ENCODE measurements around the gene LASP1. TPM values are rescaled to one million over a fixed set of nuclear protein-coding genes. Genes with fewer than 3 reads are reported as not detected.

LASP1 gene
- total RNA-seq, 2 donors from 2014 or later = 87.2 to 219 TPM

- no peak for ATAC-seq (ENCODE audit: insufficient number of reproducible peaks, low FRiP score, low read depth)
- peaks cover 13 to 41% of the 10 kb centered on the region in 2 donors for H3K4me1 ChIP-seq (ENCODE audit: control insufficient read depth in 1 of 2, low read depth in 2 of 2)
Measured at GRCh38 chr17:38916771-38917170, 46.9 kb downstream of the LASP1 start.

GRCh38 chr17:38917259-38917658, 47.4 kb downstream of the LASP1 start:
- H3K4me1 ChIP-seq (ENCODE audit: control insufficient read depth in 1 of 2, low read depth in 2 of 2) = peaks cover 9 to 41% of the 10 kb centered on the region in 2 donors

More at GRCh38 chr17:38916771-38917170, 46.9 kb downstream of the LASP1 start:
- Histone ChIP-seq H3K9me3 (no peaks in the 10 kb centered on the region), H3K27ac (no peak overlapping the region), H3K36me3 (peaks cover 47% of the 10 kb centered on the region), H3K27me3 (replicated peaks; ENCODE audit: insufficient read depth) (no peaks in the 10 kb centered on the region), H3K4me3 (no peak overlapping the region)
- no peak for TF ChIP-seq CTCF (IDR thresholded peaks at IDR 0.05)
- DNase-seq (ENCODE audit: low spot score) = no peak

GRCh38 chr17:38918129-38918913, 48.5 kb downstream of the LASP1 start:
- H3K27ac ChIP-seq = peak overlapping the region in 1 of 2 donors; percentile 83
- H3K4me3 ChIP-seq = no peak overlapping the region
- peaks cover 5 to 43% of the 10 kb centered on the region in 2 donors for H3K4me1 ChIP-seq (ENCODE audit: control insufficient read depth in 1 of 2, low read depth in 2 of 2)
- no peak for DNase-seq (ENCODE audit: low spot score)
- H3K9me3 ChIP-seq = no peaks in the 10 kb centered on the region
- ATAC-seq (ENCODE audit: insufficient number of reproducible peaks, low FRiP score, low read depth) = no peak
- no peaks in the 10 kb centered on the region for H3K27me3 ChIP-seq (replicated peaks; ENCODE audit: insufficient read depth)
- TF ChIP-seq CTCF (IDR thresholded peaks at IDR 0.05) = no peak
- H3K36me3 ChIP-seq = peaks cover 47% of the 10 kb centered on the region

More at GRCh38 chr17:38917259-38917658, 47.4 kb downstream of the LASP1 start:
- DNase-seq (ENCODE audit: low spot score) (no peak), ATAC-seq (ENCODE audit: insufficient number of reproducible peaks, low FRiP score, low read depth) (no peak)
- TF ChIP-seq CTCF (IDR thresholded peaks at IDR 0.05) = no peak
- Histone ChIP-seq H3K36me3 (peaks cover 47% of the 10 kb centered on the region), H3K4me3 (no peak overlapping the region), H3K27me3 (replicated peaks; ENCODE audit: insufficient read depth) (no peaks in the 10 kb centered on the region), H3K9me3 (no peaks in the 10 kb centered on the region), H3K27ac (no peak overlapping the region)

GRCh38 chr17:38918916-38919315, 49.1 kb downstream of the LASP1 start:
- DNase-seq (ENCODE audit: low spot score) (no peak), ATAC-seq (ENCODE audit: insufficient number of reproducible peaks, low FRiP score, low read depth) (no peak)
- H3K9me3 ChIP-seq = no peaks in the 10 kb centered on the region
- peaks cover 46% of the 10 kb centered on the region for H3K36me3 ChIP-seq
- H3K4me1 ChIP-seq (ENCODE audit: control insufficient read depth in 1 of 2, low read depth in 2 of 2) = peaks cover 5 to 44% of the 10 kb centered on the region in 2 donors
- no peaks in the 10 kb centered on the region for H3K27me3 ChIP-seq (replicated peaks; ENCODE audit: insufficient read depth)
- no peak overlapping the region for H3K4me3 ChIP-seq
- peak overlapping the region; percentile 6 to 83 for H3K27ac ChIP-seq
- no peak for TF ChIP-seq CTCF (IDR thresholded peaks at IDR 0.05)

DNA sequence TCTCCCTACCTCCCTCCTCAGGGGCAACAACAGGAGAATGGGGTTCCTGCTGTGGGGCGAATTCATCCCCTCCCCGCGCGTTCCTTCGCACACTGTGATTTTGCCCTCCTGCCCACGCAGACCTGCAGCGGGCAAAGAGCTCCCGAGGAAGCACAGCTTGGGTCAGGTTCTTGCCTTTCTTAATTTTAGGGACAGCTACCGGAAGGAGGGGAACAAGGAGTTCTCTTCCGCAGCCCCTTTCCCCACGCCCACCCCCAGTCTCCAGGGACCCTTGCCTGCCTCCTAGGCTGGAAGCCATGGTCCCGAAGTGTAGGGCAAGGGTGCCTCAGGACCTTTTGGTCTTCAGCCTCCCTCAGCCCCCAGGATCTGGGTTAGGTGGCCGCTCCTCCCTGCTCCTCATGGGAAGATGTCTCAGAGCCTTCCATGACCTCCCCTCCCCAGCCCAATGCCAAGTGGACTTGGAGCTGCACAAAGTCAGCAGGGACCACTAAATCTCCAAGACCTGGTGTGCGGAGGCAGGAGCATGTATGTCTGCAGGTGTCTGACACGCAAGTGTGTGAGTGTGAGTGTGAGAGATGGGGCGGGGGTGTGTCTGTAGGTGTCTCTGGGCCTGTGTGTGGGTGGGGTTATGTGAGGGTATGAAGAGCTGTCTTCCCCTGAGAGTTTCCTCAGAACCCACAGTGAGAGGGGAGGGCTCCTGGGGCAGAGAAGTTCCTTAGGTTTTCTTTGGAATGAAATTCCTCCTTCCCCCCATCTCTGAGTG, 49.6 kb downstream of the LASP1 start:
- no peak for TF ChIP-seq CTCF (IDR thresholded peaks at IDR 0.05)
- no peak for ATAC-seq (ENCODE audit: insufficient number of reproducible peaks, low FRiP score, low read depth)
- H3K4me3 ChIP-seq = no peak overlapping the region
- H3K27ac ChIP-seq = peak overlapping the region; percentile 74 to 83
- H3K27me3 ChIP-seq (replicated peaks; ENCODE audit: insufficient read depth) = no peaks in the 10 kb centered on the region
- peaks cover 5 to 44% of the 10 kb centered on the region in 2 donors for H3K4me1 ChIP-seq (ENCODE audit: control insufficient read depth in 1 of 2, low read depth in 2 of 2)
- DNase-seq (ENCODE audit: low spot score) = no peak
- H3K36me3 ChIP-seq = peaks cover 41% of the 10 kb centered on the region
- no peaks in the 10 kb centered on the region for H3K9me3 ChIP-seq
